Activated CD4-positive, alpha-beta T cell treated with anti-CD3 and anti-CD28 coated beads for 36 hours (primary cell): ENCODE measurements around the gene DCAF8. TPM values are rescaled to one million over a fixed set of nuclear protein-coding genes. Genes with fewer than 3 reads are reported as not detected.
A peak's percentile ranks its signal among the peaks of the same experiment; 100 is the strongest.

Experiments used
- ATAC-seq: fragments of 200-7000 bp; cut with Tn5 transposase; one replicate; pipeline ENCODE4 v1.10.0; 2021; ENCODE audit warnings: mild to moderate bottlenecking, moderate library complexity
- CTCF ChIA-PET: fragments of 350-600 bp; sonication (Branson Sonifier 250); formaldehyde crosslinking; loops from one replicate; lab custom pipeline; 2021; ENCODE audit warnings: antibody characterized with exemption; lab: Charles Lee
- POLR2A ChIA-PET: fragments of 350-600 bp; sonication (Branson Sonifier 250); formaldehyde crosslinking; loops from one replicate; lab custom pipeline; 2021; ENCODE audit warnings: antibody characterized with exemption, inconsistent platforms; lab: Charles Lee
- DNase-seq: peaks from one replicate; pipeline ENCODE4 v3.0.0-alpha.2; 2020
- H3K27ac Mint-ChIP-seq: one replicate; pipeline ENCODE4 v1.8.0; 2021; ENCODE audit warnings: mixed read lengths
- H3K27me3 Mint-ChIP-seq: one replicate; pipeline ENCODE4 v1.8.0; 2021; ENCODE audit warnings: mixed read lengths
- H3K36me3 Mint-ChIP-seq: one replicate; pipeline ENCODE4 v1.8.0; 2021; ENCODE audit warnings: low read depth, mixed read lengths
- H3K4me1 Mint-ChIP-seq: one replicate; pipeline ENCODE4 v1.8.0; 2021; ENCODE audit warnings: mixed read lengths
- H3K4me3 Mint-ChIP-seq: one replicate; pipeline ENCODE4 v1.8.0; 2021; ENCODE audit warnings: mild to moderate bottlenecking, moderate library complexity, mixed read lengths
- H3K9me3 Mint-ChIP-seq: one replicate; pipeline ENCODE4 v1.8.0; 2021; ENCODE audit warnings: low read depth, mixed read lengths
- intact Hi-C, 2 experiments: fragments of 100-400 bp; cut with DNase I in 1 of 2; cut with micrococcal nuclease in 1 of 2; formaldehyde crosslinking; loops; one replicate each; pipeline versions ENCODE4 v1.14.2 to v1.15.1; 2022 to 2024; cut with DNase I, micrococcal nuclease
- total RNA-seq, 2 experiments: library from RNA; stranded (reverse); gene quantifications; one replicate each; pipeline ENCODE4 v1.2.3, GENCODE V29; 2021

DCAF8 gene
- total RNA-seq, 2 experiments from 2014 or later, result 116 to 135 TPM

GRCh38 chr1:160261556-160261892 is 825 bp downstream of the DCAF8 start:
- ATAC-seq, result peak; percentile 49
- Mint-ChIP-seq H3K27me3 (no peaks in the 10 kb centered on the region), H3K27ac (peak overlapping the region; percentile 99), H3K4me3 (peak overlapping the region; percentile 100), H3K4me1 (peaks cover 49% of the 10 kb centered on the region), H3K36me3 (peaks cover 21% of the 10 kb centered on the region), H3K9me3 (no peaks in the 10 kb centered on the region)
- POLR2A ChIA-PET, result interaction anchor here (0.6 to 1.6 kb wide), 4 partner anchors 13 to 1128 kb away, joined by 4 to 9 read pairs (median 5); no protein-coding TSS in a partner anchor
- DNase-seq, result peak; percentile 86
- CTCF ChIA-PET, result interaction anchor here (0.7 to 5.0 kb wide), 9 partner anchors 10 to 177 kb away, joined by 3 to 39 read pairs (median 3); no protein-coding TSS in a partner anchor
- intact Hi-C loops, result loop anchor here (5.0 kb wide), 5 partner anchors 316 to 1249 kb away; partner anchors contain the start of genes CD84 (in 1 of the 2) and DUSP23 (in 1 of the 2)

- CTCF ChIA-PET, result interaction anchor here (0.7 to 5.0 kb wide), 11 partner anchors 9 to 176 kb away, joined by 3 to 39 read pairs (median 4); no protein-coding TSS in a partner anchor
- DNase-seq (no peak), ATAC-seq (no peak)
- Mint-ChIP-seq H3K4me1 (peaks cover 56% of the 10 kb centered on the region), H3K36me3 (peaks cover 21% of the 10 kb centered on the region), H3K9me3 (no peaks in the 10 kb centered on the region), H3K27ac (peak overlapping the region; percentile 99), H3K4me3 (peak overlapping the region; percentile 100), H3K27me3 (no peaks in the 10 kb centered on the region)
- intact Hi-C loops, result loop anchor here (5.0 kb wide), 5 partner anchors 317 to 1248 kb away; partner anchors contain the start of genes CD84 (in 1 of the 2) and DUSP23 (in 1 of the 2)
- POLR2A ChIA-PET, result interaction anchor here (0.6 to 1.1 kb wide), 5 partner anchors 12 to 1129 kb away, joined by 3 to 9 read pairs (median 6); no protein-coding TSS in a partner anchor
Observed at GRCh38 chr1:160260406-160261382, 1.7 kb downstream of the DCAF8 start.

- no peak for DNase-seq
- no peak for ATAC-seq
- H3K36me3 Mint-ChIP-seq, result peaks cover 21% of the 10 kb centered on the region
- H3K9me3 Mint-ChIP-seq, result no peaks in the 10 kb centered on the region
- POLR2A ChIA-PET, result no interaction called here
- no peak overlapping the region for H3K27ac Mint-ChIP-seq
- intact Hi-C loops, result no loop called here
- CTCF ChIA-PET, result interaction anchor here (0.7 to 1.0 kb wide), 3 partner anchors 15 to 157 kb away, joined by 3 read pairs; no protein-coding TSS in a partner anchor
- no peaks in the 10 kb centered on the region for H3K27me3 Mint-ChIP-seq
- peaks cover 47% of the 10 kb centered on the region for H3K4me1 Mint-ChIP-seq
- no peak overlapping the region for H3K4me3 Mint-ChIP-seq
Observed at GRCh38 chr1:160258177-160258798, 4.1 kb downstream of the DCAF8 start.

GRCh38 chr1:160257411-160258015 is 4.8 kb downstream of the DCAF8 start:
- POLR2A ChIA-PET, result interaction anchor here (0.6 kb wide), 3 partner anchors 27 to 346 kb away, joined by 3 to 8 read pairs (median 6); no protein-coding TSS in a partner anchor
- H3K27me3 Mint-ChIP-seq, result no peaks in the 10 kb centered on the region
- peaks cover 26% of the 10 kb centered on the region for H3K36me3 Mint-ChIP-seq

GRCh38 chr1:160256396-160257046 is 5.8 kb downstream of the DCAF8 start:
- Mint-ChIP-seq H3K4me1 (peaks cover 48% of the 10 kb centered on the region), H3K27ac (peak overlapping the region; percentile 58), H3K4me3 (no peak overlapping the region), H3K36me3 (peaks cover 28% of the 10 kb centered on the region), H3K27me3 (no peaks in the 10 kb centered on the region), H3K9me3 (no peaks in the 10 kb centered on the region)
- DNase-seq, result no peak
- peak; percentile 40 for ATAC-seq
- CTCF ChIA-PET, result interaction anchor here (0.8 to 1.6 kb wide), 5 partner anchors 34 to 178 kb away, joined by 3 to 6 read pairs (median 4); no protein-coding TSS in a partner anchor
- POLR2A ChIA-PET, result interaction anchor here (0.6 kb wide), 2 partner anchors 26 to 345 kb away, joined by 3 to 8 read pairs; no protein-coding TSS in a partner anchor
- intact Hi-C loops, result no loop called here

More at GRCh38 chr1:160257411-160258015, 4.8 kb downstream of the DCAF8 start:
- H3K4me1 Mint-ChIP-seq, result peaks cover 44% of the 10 kb centered on the region
- CTCF ChIA-PET, result interaction anchor here (0.8 to 1.6 kb wide), 6 partner anchors 15 to 179 kb away, joined by 3 to 6 read pairs (median 4); no protein-coding TSS in a partner anchor
- no peak for DNase-seq
- intact Hi-C loops, result no loop called here
- no peak overlapping the region for H3K27ac Mint-ChIP-seq
- no peak overlapping the region for H3K4me3 Mint-ChIP-seq
- no peak for ATAC-seq
- H3K9me3 Mint-ChIP-seq, result no peaks in the 10 kb centered on the region

- ChIA-PET POLR2A (no interaction called here), CTCF (interaction anchor here (0.9 kb wide), 1 partner anchor 52 kb away, joined by 3 read pairs; no protein-coding TSS in a partner anchor)
- ATAC-seq (no peak), DNase-seq (no peak)
- Mint-ChIP-seq H3K27ac (no peak overlapping the region), H3K36me3 (peaks cover 30% of the 10 kb centered on the region), H3K27me3 (no peaks in the 10 kb centered on the region), H3K9me3 (no peaks in the 10 kb centered on the region), H3K4me3 (no peak overlapping the region), H3K4me1 (peaks cover 46% of the 10 kb centered on the region)
- intact Hi-C loops, result no loop called here
Observed at GRCh38 chr1:160255781-160256300, 6.5 kb downstream of the DCAF8 start.

- peaks cover 14% of the 10 kb centered on the region for H3K4me1 Mint-ChIP-seq
- no peak overlapping the region for H3K27ac Mint-ChIP-seq
- H3K4me3 Mint-ChIP-seq, result no peak overlapping the region
- peak; percentile 93 for ATAC-seq
- POLR2A ChIA-PET, result interaction anchor here (0.6 to 1.3 kb wide), 3 partner anchors 11 to 40 kb away, joined by 4 to 6 read pairs (median 4); partner anchors contain the start of gene DCAF8
- CTCF ChIA-PET, result interaction anchor here (0.7 to 2.8 kb wide), 54 partner anchors 9 to 355 kb away, joined by 3 to 39 read pairs (median 5); partner anchors contain the start of genes CASQ1, DCAF8, IGSF8 and PEX19
- DNase-seq, result peak; percentile 74
- H3K27me3 Mint-ChIP-seq, result no peaks in the 10 kb centered on the region
- H3K36me3 Mint-ChIP-seq, result peaks cover 21% of the 10 kb centered on the region
- H3K9me3 Mint-ChIP-seq, result no peaks in the 10 kb centered on the region
- intact Hi-C loops, result loop anchor here (1.0 kb wide), 2 partner anchors 59 to 152 kb away; no protein-coding TSS in a partner anchor
Observed at GRCh38 chr1:160251687-160252526, 10.4 kb downstream of the DCAF8 start.

- Mint-ChIP-seq H3K27ac (no peak overlapping the region), H3K27me3 (no peaks in the 10 kb centered on the region), H3K4me1 (peaks cover 9% of the 10 kb centered on the region), H3K9me3 (no peaks in the 10 kb centered on the region), H3K4me3 (no peak overlapping the region), H3K36me3 (peaks cover 20% of the 10 kb centered on the region)
- intact Hi-C loops, result no loop called here
- DNase-seq (no peak), ATAC-seq (no peak)
- CTCF ChIA-PET, result interaction anchor here (0.7 to 2.8 kb wide), 15 partner anchors 8 to 165 kb away, joined by 3 to 39 read pairs (median 6); partner anchors contain the start of gene DCAF8
- POLR2A ChIA-PET, result no interaction called here
Observed at GRCh38 chr1:160251011-160251410, 11.3 kb downstream of the DCAF8 start.

GRCh38 chr1:160247053-160247452 is 15.3 kb downstream of the DCAF8 start:
- ATAC-seq (no peak), DNase-seq (no peak)
- ChIA-PET CTCF (interaction anchor here (0.8 to 3.0 kb wide), 4 partner anchors 20 to 590 kb away, joined by 3 to 12 read pairs (median 4); no protein-coding TSS in a partner anchor), POLR2A (no interaction called here)
- peaks cover 11% of the 10 kb centered on the region for H3K4me1 Mint-ChIP-seq
- peak overlapping the region; percentile 42 for H3K27ac Mint-ChIP-seq
- no peak overlapping the region for H3K4me3 Mint-ChIP-seq
- no peaks in the 10 kb centered on the region for H3K27me3 Mint-ChIP-seq
- peaks cover 19% of the 10 kb centered on the region for H3K36me3 Mint-ChIP-seq
- no peaks in the 10 kb centered on the region for H3K9me3 Mint-ChIP-seq
- intact Hi-C loops, result no loop called here
